K562 (cell line): ENCODE results near the gene LSR. TPM values are rescaled to one million over a fixed set of nuclear protein-coding genes. Genes with fewer than 3 reads are reported as not detected.

ENCODE experiments used
- E2F5 ChIP-seq: sonication (generic); formaldehyde crosslinking; IDR thresholded peaks from 2 replicates; pipeline ENCODE4 v1.8.0; 2022; ENCODE audit warnings: mild to moderate bottlenecking, missing genetic modification reagents
- EHMT2 ChIP-seq: fragments of 450-650 bp; IDR thresholded peaks from 2 replicates; pipeline ENCODE4 v1.6.1; 2018; ENCODE audit warnings: antibody characterized with exemption
- HEY1 ChIP-seq: fragments of 250-450 bp; sonication (Bioruptor Pico); IDR thresholded peaks from 2 replicates; pipeline ENCODE4 v1.5.0; 2020; ENCODE audit warnings: mild to moderate bottlenecking, moderate library complexity, borderline replicate concordance
- HOXB6 ChIP-seq: fragments of 250-450 bp; sonication (Bioruptor Pico); IDR thresholded peaks from 2 replicates; pipeline ENCODE4 v1.5.1; 2022; ENCODE audit warnings: mild to moderate bottlenecking, borderline replicate concordance
- MECOM ChIP-seq: fragments of 250-450 bp; sonication (Bioruptor Pico); IDR thresholded peaks from 2 replicates; pipeline ENCODE4 v1.8.0; 2022; ENCODE audit warnings: inconsistent platforms
- NCOA1 ChIP-seq: fragments of 450-650 bp; IDR thresholded peaks from 2 replicates; pipeline ENCODE4 v1.6.1; 2016; ENCODE audit warnings: low read depth
- NFXL1 ChIP-seq: fragments of 450-650 bp; formaldehyde crosslinking; IDR thresholded peaks from 2 replicates; pipeline ENCODE4 v1.4.0; 2021; ENCODE audit warnings: mild to moderate bottlenecking
- OTX1 ChIP-seq: fragments of 450-650 bp; formaldehyde crosslinking; IDR thresholded peaks from 2 replicates; pipeline ENCODE4 v1.4.0; 2022; ENCODE audit warnings: mild to moderate bottlenecking
- PREB ChIP-seq: sonication (generic); formaldehyde crosslinking; IDR thresholded peaks from 2 replicates; pipeline ENCODE4 v1.8.1; 2023; ENCODE audit warnings: mild to moderate bottlenecking, missing genetic modification reagents
- RBM39 ChIP-seq: fragments of 200-400 bp; formaldehyde crosslinking; optimal IDR thresholded peaks from 2 replicates; pipeline ENCODE3; 2018; ENCODE audit warnings: low read depth, low read length
- SMARCE1 ChIP-seq: fragments of 450-650 bp; IDR thresholded peaks from 2 replicates; pipeline ENCODE4 v1.7.1; 2016; ENCODE audit warnings: mild to moderate bottlenecking
- TEAD1 ChIP-seq, 2 experiments: fragments of 450-650 bp in 1 of 2; sonication (generic) in 1 of 2; formaldehyde crosslinking; IDR thresholded peaks; 2 replicates each; pipeline versions ENCODE4 v1.4.0 to v1.8.0; 2020 to 2022; ENCODE audit warnings: mild to moderate bottlenecking in 2 of 2, missing genetic modification reagents in 1 of 2
- TEAD4 ChIP-seq, 2 experiments: sonication (generic) in 1 of 2; formaldehyde crosslinking in 1 of 2; IDR thresholded peaks; 2 replicates each; pipeline versions ENCODE4 v1.6.1 to v1.8.0; 2012 to 2022; ENCODE audit warnings: borderline replicate concordance in 1 of 2, inconsistent platforms in 1 of 2, low read length in 1 of 2, mild to moderate bottlenecking in 1 of 2, missing genetic modification reagents in 1 of 2
- TFE3 ChIP-seq: fragments of 450-650 bp; formaldehyde crosslinking; IDR thresholded peaks from 2 replicates; pipeline ENCODE4 v1.4.0; 2020; ENCODE audit warnings: mild to moderate bottlenecking, mixed read lengths
- ZNF212 ChIP-seq: fragments of 450-650 bp; formaldehyde crosslinking; IDR thresholded peaks from 2 replicates; pipeline ENCODE4 v1.4.0; 2020; ENCODE audit warnings: mild to moderate bottlenecking
- ZNF263 ChIP-seq: sonication (generic); formaldehyde crosslinking; IDR thresholded peaks from 2 replicates; pipeline ENCODE4 v1.8.0; 2022; ENCODE audit warnings: mild to moderate bottlenecking, missing genetic modification reagents, borderline replicate concordance
- ZNF41 ChIP-seq: fragments of 250-450 bp; sonication (Bioruptor Pico); conservative IDR thresholded peaks from 2 replicates; pipeline ENCODE4 v1.4.0; 2020; ENCODE audit warnings: mild to moderate bottlenecking
- ZNF75A ChIP-seq: fragments of 450-650 bp; formaldehyde crosslinking; IDR thresholded peaks from 2 replicates; pipeline ENCODE4 v1.4.0; 2020; ENCODE audit warnings: mild to moderate bottlenecking
- ZSCAN32 ChIP-seq: fragments of 450-650 bp; formaldehyde crosslinking; IDR thresholded peaks from 2 replicates; pipeline ENCODE4 v1.4.0; 2020; ENCODE audit warnings: mild to moderate bottlenecking, moderate library complexity
- ZZZ3 ChIP-seq: fragments of 450-650 bp; IDR thresholded peaks from 2 replicates; pipeline ENCODE4 v1.6.1; 2016; ENCODE audit warnings: antibody characterized with exemption, mild to moderate bottlenecking, moderate library complexity
- polyA plus RNA-seq, 8 experiments: library from polyadenylated mRNA; depleted of rRNA in 4 of 8; stranded (reverse) in 5 of 8; unstranded in 3 of 8; fragments of >200 nt; fragmentation: Nextera tagmentation in 2 of 8; fragmentation: Illumina TruSeq in 1 of 8; extraction: Ambion mirVana in 2 of 8; extraction: Trizol in 1 of 8; gene quantifications; 2 replicates each; pipeline versions ENCODE4 v1.2.1 to v1.2.3, GENCODE V29; 2011 to 2014; ENCODE audit warnings: inconsistent platforms in 1 of 8, missing spikeins in 1 of 8
- total RNA-seq, 7 experiments: library from RNA; depleted of rRNA in 6 of 7; stranded (reverse); fragments of >200 nt in 6 of 7; fragmentation: Illumina TruSeq in 2 of 7; extraction: Trizol in 2 of 7; gene quantifications; 2 replicates each; pipeline versions ENCODE4 v1.2.1 to v1.2.3, GENCODE V29; 2011 to 2021; ENCODE audit warnings: low replicate concordance in 1 of 7

LSR gene
- total and polyA plus RNA-seq, 9 of the 15 experiments (the other 6 are each of a cell fraction or from before 2014, with no cell fraction given) = 0.44 to 87.9 (median 28.0) TPM

- no peak for TF ChIP-seq E2F5 (CRISPR knock-in tag)
- TF ChIP-seq ZNF75A (CRISPR knock-in tag) = peak; percentile 76
- TF ChIP-seq TEAD1 (CRISPR knock-in tag; IDR thresholded peaks at IDR 0.05) = peak; percentile 91 to 96
- TF ChIP-seq RBM39 = no peak
- peak; percentile 95 for TF ChIP-seq NFXL1 (CRISPR knock-in tag)
- TF ChIP-seq HEY1 = peak; percentile 82; the same call in 1 of the 2 replicates
- TF ChIP-seq EHMT2 = peak; percentile 79; the same call in 1 of the 2 replicates
- TF ChIP-seq NCOA1 = peak; percentile 66
- TF ChIP-seq OTX1 = peak; percentile 98
- peak; percentile 97 for TF ChIP-seq MECOM
- TF ChIP-seq ZSCAN32 = peak; percentile 83; the same call in 1 of the 2 replicates
- peak; percentile 85; the same call in 1 of the 2 replicates for TF ChIP-seq HOXB6 (CRISPR knock-in tag)
- TF ChIP-seq SMARCE1 = peak; percentile 96
- no peak for TF ChIP-seq ZZZ3
- peak; percentile 29; the same call in 1 of the 2 replicates for TF ChIP-seq TFE3 (CRISPR knock-in tag)
- peak; percentile 87; the same call in 1 of the 2 replicates for TF ChIP-seq ZNF212
- TF ChIP-seq TEAD4 (IDR thresholded peaks at IDR 0.05; ENCODE audit: low read length) = peak; percentile 81
- peak; percentile 93 for TF ChIP-seq TEAD4 (CRISPR knock-in tag; IDR thresholded peaks at IDR 0.05; ENCODE audit: borderline replicate concordance)
- TF ChIP-seq ZNF263 (CRISPR knock-in tag) = no peak; the same call in 1 of the 2 replicates
- TF ChIP-seq ZNF41 = peak; percentile 94
- TF ChIP-seq PREB (CRISPR knock-in tag) = no peak
These were observed 43.7 kb upstream of the LSR start (continued) for GRCh38 chr19:35204799-35205732.
